HUES64 (cell line): ENCODE results near the gene KIF6.
"Not testable (repeated sequence)": the region's sequence is repeated elsewhere in the genome, so short reads cannot be mapped to it uniquely, and the experiment has no call there.

ENCODE experiments used
- H3K27ac ChIP-seq: 2 replicates; pipeline ENCODE4 v1.7.0; 2013; ENCODE audit warnings: low read depth, low read length, inconsistent platforms
- H3K27me3 ChIP-seq: 2 replicates; pipeline ENCODE4 v1.6.1; 2013; ENCODE audit warnings: mild to moderate bottlenecking, low read length; ENCODE audit not compliant: insufficient read depth
- H3K36me3 ChIP-seq: 2 replicates; pipeline ENCODE4 v1.6.1; 2013; ENCODE audit warnings: mild to moderate bottlenecking, low read length; ENCODE audit not compliant: insufficient read depth
- H3K4me1 ChIP-seq: 2 replicates; pipeline ENCODE4 v1.6.1; 2013; ENCODE audit warnings: mild to moderate bottlenecking, low read length, moderate library complexity; ENCODE audit not compliant: insufficient read depth
- H3K4me3 ChIP-seq: 2 replicates; pipeline ENCODE4 v1.5.1; 2013; ENCODE audit warnings: mild to moderate bottlenecking, low read length, moderate library complexity
- H3K9ac ChIP-seq: 2 replicates; pipeline ENCODE4 v1.6.1; 2013; ENCODE audit warnings: mild to moderate bottlenecking, low read depth, low read length
- H3K9me3 ChIP-seq: 2 replicates; pipeline ENCODE4 v1.6.1; 2013; ENCODE audit warnings: low read depth, low read length; ENCODE audit not compliant: insufficient read depth
- WGBS: fragments of 150-250, 120-280 bp; methylation state at CpG from one replicate; pipeline ENCODE4 v1.1.7; 2013; ENCODE audit warnings: missing lambda C conversion rate; 5-methylcytosine and 5-hydroxymethylcytosine counted together

The KIF6 gene

GRCh38 chr6:39493777-39494176 lies 231.4 kb downstream of the KIF6 start:
- Histone ChIP-seq H3K9me3 (0 out of 2 replicates have a peak, but pooled peaks cover 2% of the 10 kb centered on the region), H3K36me3 (no peaks in the 10 kb centered on the region), H3K27me3 (no peaks in the 10 kb centered on the region), H3K4me1 (peaks cover 17% of the 10 kb centered on the region), H3K9ac (no peak overlapping the region), H3K27ac (no peak overlapping the region), H3K4me3 (no peak overlapping the region)

- Histone ChIP-seq H3K9me3 (0 out of 2 replicates have a peak, but pooled peaks cover 2% of the 10 kb centered on the region), H3K9ac (no peak overlapping the region), H3K36me3 (no peaks in the 10 kb centered on the region), H3K4me1 (peaks cover 17% of the 10 kb centered on the region), H3K4me3 (no peak overlapping the region), H3K27me3 (no peaks in the 10 kb centered on the region), H3K27ac (no peak overlapping the region)
Measured at GRCh38 chr6:39493174-39493573, 232.0 kb downstream of the KIF6 start.

GRCh38 chr6:39490108-39490507 lies 235.1 kb downstream of the KIF6 start:
- Histone ChIP-seq H3K27me3 (no peaks in the 10 kb centered on the region), H3K9me3 (0 out of 2 replicates have a peak, but pooled peaks cover 2% of the 10 kb centered on the region), H3K36me3 (no peaks in the 10 kb centered on the region), H3K9ac (no peak overlapping the region), H3K4me1 (peaks cover 6% of the 10 kb centered on the region), H3K27ac (no peak overlapping the region), H3K4me3 (no peak overlapping the region)
- WGBS: 98% methylated on average over 3 of the region's 3 CpGs

- H3K27me3 ChIP-seq: no peaks in the 10 kb centered on the region
- no peak overlapping the region for H3K27ac ChIP-seq
- H3K4me1 ChIP-seq: no peaks in the 10 kb centered on the region
- no peak overlapping the region for H3K9ac ChIP-seq
- no peak overlapping the region for H3K4me3 ChIP-seq
- 100% methylated on average over 1 of the region's 1 CpG for WGBS
- 0 out of 2 replicates have a peak, but pooled peaks cover 2% of the 10 kb centered on the region for H3K9me3 ChIP-seq
- no peaks in the 10 kb centered on the region for H3K36me3 ChIP-seq
Measured at GRCh38 chr6:39488255-39488879, 236.8 kb downstream of the KIF6 start.

GRCh38 chr6:39484276-39484675 lies 240.9 kb downstream of the KIF6 start:
- 88% methylated on average over 3 of the region's 3 CpGs for WGBS
- Histone ChIP-seq H3K4me1 (no peaks in the 10 kb centered on the region), H3K4me3 (no peak overlapping the region), H3K36me3 (no peaks in the 10 kb centered on the region), H3K27me3 (no peaks in the 10 kb centered on the region), H3K9me3 (no peaks in the 10 kb centered on the region), H3K27ac (no peak overlapping the region), H3K9ac (no peak overlapping the region)

GRCh38 chr6:39479819-39480218 lies 245.4 kb downstream of the KIF6 start:
- H3K4me3 ChIP-seq, H3K9me3 ChIP-seq, H3K27ac ChIP-seq, H3K9ac ChIP-seq, H3K27me3 ChIP-seq, H3K36me3 ChIP-seq, H3K4me1 ChIP-seq: not testable (repeated sequence)
- WGBS: no CpG with 5 or more reads among the region's 1 CpG

- whole genome bisulfite sequencing: 100% methylated on average over 1 of the region's 1 CpG
Measured at GRCh38 chr6:39476670-39477069, 248.5 kb downstream of the KIF6 start.

GRCh38 chr6:39476151-39476550 lies 249.1 kb downstream of the KIF6 start:
- Histone ChIP-seq H3K27ac (no peak overlapping the region), H3K27me3 (no peaks in the 10 kb centered on the region), H3K4me1 (no peaks in the 10 kb centered on the region), H3K36me3 (no peaks in the 10 kb centered on the region), H3K9ac (no peak overlapping the region), H3K9me3 (no peaks in the 10 kb centered on the region), H3K4me3 (no peak overlapping the region)
- 89% methylated on average over 1 of the region's 1 CpG for WGBS

More at GRCh38 chr6:39476670-39477069, 248.5 kb downstream of the KIF6 start:
- Histone ChIP-seq H3K9ac (no peak overlapping the region), H3K4me1 (no peaks in the 10 kb centered on the region), H3K27ac (no peak overlapping the region), H3K36me3 (no peaks in the 10 kb centered on the region), H3K27me3 (no peaks in the 10 kb centered on the region), H3K9me3 (no peaks in the 10 kb centered on the region), H3K4me3 (no peak overlapping the region)

GRCh38 chr6:39471954-39472659 lies 253.1 kb downstream of the KIF6 start:
- no peaks in the 10 kb centered on the region for H3K36me3 ChIP-seq
- 0 out of 2 replicates have a peak, but pooled peaks cover 3% of the 10 kb centered on the region for H3K9me3 ChIP-seq
- H3K27me3 ChIP-seq: no peaks in the 10 kb centered on the region
- no peaks in the 10 kb centered on the region for H3K4me1 ChIP-seq
- H3K9ac ChIP-seq: no peak overlapping the region
- 92% methylated on average over 5 of the region's 5 CpGs for WGBS
- no peak overlapping the region for H3K4me3 ChIP-seq
- H3K27ac ChIP-seq: no peak overlapping the region

- Histone ChIP-seq H3K9me3 (0 out of 2 replicates have a peak, but pooled peaks cover 3% of the 10 kb centered on the region), H3K27ac (no peak overlapping the region), H3K9ac (no peak overlapping the region), H3K36me3 (no peaks in the 10 kb centered on the region), H3K27me3 (no peaks in the 10 kb centered on the region), H3K4me3 (no peak overlapping the region), H3K4me1 (no peaks in the 10 kb centered on the region)
- WGBS: 92% methylated on average over 3 of the region's 3 CpGs
Measured at GRCh38 chr6:39470506-39470905, 254.7 kb downstream of the KIF6 start.

- Histone ChIP-seq H3K4me3 (no peak overlapping the region), H3K9me3 (0 out of 2 replicates have a peak, but pooled peaks cover 3% of the 10 kb centered on the region), H3K4me1 (no peaks in the 10 kb centered on the region), H3K27ac (no peak overlapping the region), H3K9ac (no peak overlapping the region), H3K27me3 (no peaks in the 10 kb centered on the region), H3K36me3 (no peaks in the 10 kb centered on the region)
- WGBS: 84% methylated on average over 1 of the region's 1 CpG
Measured at GRCh38 chr6:39468385-39468784, 256.8 kb downstream of the KIF6 start.
